Cardiac muscle cell (in vitro differentiated cells and primary cell): Measurements from ENCODE around the gene DLGAP1. TPM values are rescaled to one million over a fixed set of nuclear protein-coding genes. Genes with fewer than 3 reads are reported as not detected.
A peak's percentile ranks its signal among the peaks of the same experiment; 100 is the strongest.

ENCODE experiments used
- DNase-seq, 2 donors: peaks; one replicate each; pipeline versions ENCODE4 v3.0.0 to v3.0.0-alpha.2; 2010 to 2017; ENCODE audit warnings: low read depth in 1 of 2, low spot score in 1 of 2
- H3K27ac ChIP-seq: fragments of 200-600 bp; sonication (generic); 2 replicates; pipeline ENCODE4 v1.5.1; 2016
- H3K27me3 ChIP-seq: fragments of 200-600 bp; sonication (generic); 2 replicates; pipeline ENCODE4 v1.6.0; 2016; ENCODE audit warnings: control low read depth
- H3K36me3 ChIP-seq: fragments of 200-600 bp; sonication (generic); 2 replicates; pipeline ENCODE4 v1.5.1; 2016; ENCODE audit warnings: control low read depth
- H3K4me1 ChIP-seq: fragments of 200-600 bp; sonication (generic); 2 replicates; pipeline ENCODE4 v1.8.1; 2017; ENCODE audit warnings: low read depth, mild to moderate bottlenecking, mixed run types
- H3K4me3 ChIP-seq: fragments of 200-600 bp; sonication (generic); 2 replicates; pipeline ENCODE4 v1.5.1; 2016; ENCODE audit warnings: mild to moderate bottlenecking
- H3K9me3 ChIP-seq: fragments of 200-600 bp; sonication (generic); 2 replicates; pipeline ENCODE4 v1.5.1; 2017; ENCODE audit warnings: low read depth, mild to moderate bottlenecking, control low read depth
- polyA plus RNA-seq: library from polyadenylated mRNA; unstranded; fragments of >200 nt; fragmentation: Nextera tagmentation; extraction: Ambion mirVana; gene quantifications from 2 replicates; pipeline ENCODE4 v1.2.1, GENCODE V29; 2016
- total RNA-seq: library from RNA; depleted of rRNA; stranded (reverse); fragments of >200 nt; gene quantifications from 2 replicates; pipeline ENCODE4 v1.2.3, GENCODE V29; 2016
- TF ChIP-seq, protein P1 (sequence below): IDR thresholded peaks from 2 replicates; pipeline ENCODE4 v1.5.1; 2012; ENCODE audit warnings: low read depth, mild to moderate bottlenecking, low read length

Gene DLGAP1
- total and polyA plus RNA-seq, 2 experiments from 2014 or later: 2.5 to 7.9 TPM

DNA sequence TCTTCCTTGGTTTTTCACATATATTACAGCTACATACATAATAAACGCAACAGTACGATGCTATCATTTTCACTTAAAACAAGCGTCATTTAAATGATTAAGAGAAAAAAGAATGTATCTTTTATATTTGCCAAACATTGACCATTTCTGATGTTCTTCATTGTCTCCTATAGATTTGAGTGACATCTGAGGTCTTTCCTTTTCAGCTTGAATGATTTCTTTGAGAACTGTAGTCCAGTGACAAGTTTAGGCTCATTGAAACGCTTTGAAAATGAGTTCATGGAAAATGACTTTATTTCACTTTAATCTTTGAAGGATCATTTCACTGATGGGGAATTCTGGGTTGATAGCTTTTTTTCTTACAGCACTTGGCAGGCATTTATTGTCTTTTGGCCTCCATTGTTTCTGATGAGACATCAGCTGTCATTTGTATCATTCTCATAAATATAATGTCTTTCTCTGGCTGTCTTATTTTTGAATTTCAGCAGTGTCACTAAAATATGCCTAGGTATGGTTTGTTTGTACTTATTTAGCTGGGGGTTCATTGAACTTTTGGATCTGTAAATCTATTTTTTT is 994.2 kb downstream of the DLGAP1 start:
- Histone ChIP-seq H3K36me3 (peaks cover 41% of the 10 kb centered on the region), H3K27ac (no peak overlapping the region), H3K27me3 (no peaks in the 10 kb centered on the region), H3K4me1 (peaks cover 7% of the 10 kb centered on the region), H3K4me3 (no peak overlapping the region), H3K9me3 (no peaks in the 10 kb centered on the region)
- DNase-seq: no peak
- TF ChIP-seq, protein P1, sequence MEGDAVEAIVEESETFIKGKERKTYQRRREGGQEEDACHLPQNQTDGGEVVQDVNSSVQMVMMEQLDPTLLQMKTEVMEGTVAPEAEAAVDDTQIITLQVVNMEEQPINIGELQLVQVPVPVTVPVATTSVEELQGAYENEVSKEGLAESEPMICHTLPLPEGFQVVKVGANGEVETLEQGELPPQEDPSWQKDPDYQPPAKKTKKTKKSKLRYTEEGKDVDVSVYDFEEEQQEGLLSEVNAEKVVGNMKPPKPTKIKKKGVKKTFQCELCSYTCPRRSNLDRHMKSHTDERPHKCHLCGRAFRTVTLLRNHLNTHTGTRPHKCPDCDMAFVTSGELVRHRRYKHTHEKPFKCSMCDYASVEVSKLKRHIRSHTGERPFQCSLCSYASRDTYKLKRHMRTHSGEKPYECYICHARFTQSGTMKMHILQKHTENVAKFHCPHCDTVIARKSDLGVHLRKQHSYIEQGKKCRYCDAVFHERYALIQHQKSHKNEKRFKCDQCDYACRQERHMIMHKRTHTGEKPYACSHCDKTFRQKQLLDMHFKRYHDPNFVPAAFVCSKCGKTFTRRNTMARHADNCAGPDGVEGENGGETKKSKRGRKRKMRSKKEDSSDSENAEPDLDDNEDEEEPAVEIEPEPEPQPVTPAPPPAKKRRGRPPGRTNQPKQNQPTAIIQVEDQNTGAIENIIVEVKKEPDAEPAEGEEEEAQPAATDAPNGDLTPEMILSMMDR: no peak

DNA sequence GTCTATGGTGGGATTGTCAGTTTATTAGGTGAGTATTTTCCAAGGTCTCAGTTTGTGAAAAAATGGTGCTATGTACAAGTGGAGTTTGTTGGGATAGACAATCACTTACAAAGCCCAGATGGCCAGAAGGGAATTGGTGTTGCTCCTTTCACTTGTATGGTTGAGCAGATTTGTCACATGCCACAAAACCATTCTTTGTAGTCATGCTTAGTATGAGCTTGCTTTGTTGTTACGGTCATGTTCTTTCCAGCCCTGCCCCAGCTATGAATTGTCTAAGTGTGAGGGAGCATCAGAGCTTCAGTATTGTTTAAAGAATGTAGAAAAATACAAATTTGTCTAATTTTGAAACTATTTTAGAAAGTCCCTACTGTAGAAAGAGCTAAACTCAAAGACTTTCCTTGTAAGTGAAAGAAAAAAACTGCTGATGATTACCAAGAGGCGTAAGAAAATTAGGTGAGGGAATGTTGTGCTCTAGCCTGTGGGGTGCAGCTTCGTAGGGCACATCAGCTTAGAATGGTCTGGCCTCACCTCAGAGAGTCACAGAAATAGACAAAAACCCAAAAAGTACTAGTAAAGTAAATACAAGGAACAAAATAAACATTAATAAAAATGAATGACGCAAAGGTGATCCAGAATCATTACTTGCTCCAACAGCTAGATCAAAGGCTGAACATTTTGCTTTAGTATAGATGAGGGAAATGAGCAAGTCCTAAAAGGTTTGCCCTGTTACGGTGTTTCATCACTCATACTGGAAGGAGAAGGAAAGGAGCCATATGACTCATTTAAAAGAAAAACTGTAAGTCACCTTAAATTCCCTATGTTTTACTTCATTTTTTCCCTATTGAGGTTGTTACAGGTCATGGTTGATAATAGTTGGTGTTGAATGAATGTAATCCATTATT is 995.9 kb downstream of the DLGAP1 start:
- TF ChIP-seq, protein P1: no peak
- H3K9me3 ChIP-seq: no peaks in the 10 kb centered on the region
- H3K27ac ChIP-seq: peak overlapping the region; percentile 44
- no peaks in the 10 kb centered on the region for H3K27me3 ChIP-seq
- H3K36me3 ChIP-seq: peaks cover 41% of the 10 kb centered on the region
- H3K4me3 ChIP-seq: no peak overlapping the region
- peaks cover 18% of the 10 kb centered on the region for H3K4me1 ChIP-seq
- peak in 1 of 2 donors; percentile 55 for DNase-seq

DNA sequence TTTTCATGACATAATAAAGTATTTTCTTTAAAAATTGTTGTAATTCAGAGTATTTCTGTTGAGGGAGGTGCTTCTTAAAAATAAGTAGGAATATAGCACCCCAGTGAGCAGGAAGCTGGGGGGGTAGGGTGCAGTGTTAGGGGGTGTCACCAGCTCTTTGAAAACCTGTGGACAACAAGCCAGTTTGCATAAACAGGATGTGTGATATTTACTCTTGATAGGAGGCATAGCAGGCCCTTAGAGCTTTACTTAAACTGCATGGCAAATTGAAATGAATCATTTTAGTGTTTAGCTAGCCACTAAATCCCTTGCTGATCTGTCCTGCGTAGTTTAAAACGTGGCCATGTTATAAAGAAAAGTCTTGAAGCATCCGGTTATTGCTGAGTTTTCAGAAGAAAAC is 996.7 kb downstream of the DLGAP1 start:
- Histone ChIP-seq H3K4me3 (no peak overlapping the region), H3K9me3 (no peaks in the 10 kb centered on the region), H3K27ac (peak overlapping the region; percentile 44), H3K4me1 (peaks cover 18% of the 10 kb centered on the region), H3K27me3 (no peaks in the 10 kb centered on the region), H3K36me3 (peaks cover 41% of the 10 kb centered on the region)
- TF ChIP-seq, protein P1: no peak
- DNase-seq: no peak

DNA sequence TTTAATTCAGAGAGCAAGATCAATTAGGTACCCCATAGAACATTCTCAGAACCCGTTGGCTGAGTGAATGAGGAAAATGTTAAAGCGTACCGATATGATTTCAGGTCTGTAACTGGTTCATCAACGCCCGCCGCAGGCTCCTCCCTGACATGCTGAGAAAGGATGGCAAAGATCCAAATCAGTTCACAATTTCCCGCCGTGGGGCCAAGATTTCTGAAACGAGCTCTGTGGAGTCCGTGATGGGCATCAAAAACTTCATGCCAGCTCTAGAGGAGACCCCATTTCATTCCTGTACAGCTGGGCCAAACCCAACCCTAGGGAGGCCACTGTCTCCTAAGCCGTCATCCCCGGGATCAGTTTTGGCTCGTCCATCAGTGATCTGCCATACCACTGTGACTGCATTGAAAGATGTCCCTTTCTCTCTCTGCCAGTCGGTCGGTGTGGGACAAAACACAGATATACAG is 997.8 kb downstream of the DLGAP1 start:
- no peaks in the 10 kb centered on the region for H3K9me3 ChIP-seq
- DNase-seq: no peak
- H3K4me1 ChIP-seq: peaks cover 18% of the 10 kb centered on the region
- H3K36me3 ChIP-seq: peaks cover 41% of the 10 kb centered on the region
- TF ChIP-seq, protein P1: no peak
- no peak overlapping the region for H3K4me3 ChIP-seq
- H3K27ac ChIP-seq: peak overlapping the region; percentile 49
- H3K27me3 ChIP-seq: no peaks in the 10 kb centered on the region

DNA sequence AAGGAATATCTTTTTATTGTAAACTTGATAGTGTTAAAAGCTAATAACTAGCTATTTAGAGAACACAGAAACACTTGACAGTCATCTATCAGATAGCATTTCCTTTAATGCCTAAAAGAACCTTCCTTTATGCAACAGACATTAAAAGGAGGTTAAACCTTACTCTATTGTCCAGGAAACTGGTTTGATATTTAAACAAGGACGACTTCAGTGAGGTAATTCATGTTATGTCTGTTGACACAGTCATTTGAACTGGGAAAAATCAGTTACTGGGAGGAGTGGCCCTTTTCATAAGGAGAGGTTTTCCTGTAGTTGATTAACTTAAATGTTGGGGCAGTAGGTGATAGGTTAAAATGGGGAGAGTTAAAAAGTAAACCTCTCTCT is 998.4 kb downstream of the DLGAP1 start:
- Histone ChIP-seq H3K27ac (peak overlapping the region; percentile 49), H3K27me3 (no peaks in the 10 kb centered on the region), H3K4me1 (peaks cover 18% of the 10 kb centered on the region), H3K4me3 (no peak overlapping the region), H3K36me3 (peaks cover 41% of the 10 kb centered on the region), H3K9me3 (no peaks in the 10 kb centered on the region)
- DNase-seq: no peak
- TF ChIP-seq, protein P1: no peak
